OCI-LY7 (cell line): ENCODE data around the gene RHEBL1. TPM values are rescaled to one million over a fixed set of nuclear protein-coding genes. Genes with fewer than 3 reads are reported as not detected.
"Not testable (repeated sequence)": the region's sequence is repeated elsewhere in the genome, so short reads cannot be mapped to it uniquely, and the experiment has no call there.

Experiments used
- BruUV-seq: library from RNA; stranded (reverse); fragments of 400-500 nt; replicated peaks from 2 replicates; lab custom pipeline; 2021; lab: Mats Ljungman, UMichigan
- CTCF ChIA-PET: fragments of 300-600 bp; sonication (Branson Sonifier 250); formaldehyde crosslinking; loops from one replicate; lab custom pipeline; 2022; ENCODE audit warnings: antibody characterized with exemption; ENCODE audit not compliant: unreplicated experiment; lab: Charles Lee
- POLR2A ChIA-PET: fragments of 300-600 bp; sonication (Branson Sonifier 250); formaldehyde crosslinking; loops from one replicate; lab custom pipeline; 2022; ENCODE audit warnings: antibody characterized with exemption; lab: Charles Lee
- DNase-seq: peaks from one replicate; pipeline ENCODE4 v3.0.0-alpha.2; 2015; ENCODE audit warnings: low spot score
- H2AFZ ChIP-seq: fragments of 200-600 bp; sonication (generic), shearing (Covaris generic); 2 replicates; pipeline ENCODE4 v1.6.1; 2014; ENCODE audit warnings: mild to moderate bottlenecking, antibody characterized with exemption, low read length, moderate library complexity
- H3K27ac ChIP-seq: fragments of 200-600 bp; sonication (generic); 2 replicates; pipeline ENCODE4 v1.5.1; 2014; ENCODE audit warnings: mixed run types, low read depth, mild to moderate bottlenecking, moderate library complexity, low read length, inconsistent platforms; ENCODE audit not compliant: poor library complexity, severe bottlenecking
- H3K36me3 ChIP-seq: fragments of 200-600 bp; sonication (generic); 2 replicates; pipeline ENCODE4 v1.6.1; 2014; ENCODE audit warnings: mild to moderate bottlenecking, antibody characterized with exemption, low read length, moderate library complexity, mixed read lengths; ENCODE audit not compliant: insufficient read depth
- H3K4me1 ChIP-seq: fragments of 200-600 bp; sonication (generic); 2 replicates; pipeline ENCODE4 v1.5.1; 2014; ENCODE audit warnings: mild to moderate bottlenecking, low read length; ENCODE audit not compliant: insufficient read depth, poor library complexity, severe bottlenecking
- H3K4me2 ChIP-seq: fragments of 200-600 bp; sonication (generic); 2 replicates; pipeline ENCODE4 v1.6.1; 2014; ENCODE audit warnings: mild to moderate bottlenecking, low read length
- H3K4me3 ChIP-seq: fragments of 200-600 bp; sonication (generic); 2 replicates; pipeline ENCODE4 v1.5.1; 2014; ENCODE audit warnings: mild to moderate bottlenecking, low read depth, low read length; ENCODE audit not compliant: poor library complexity, severe bottlenecking
- H3K79me2 ChIP-seq: fragments of 200-600 bp; sonication (generic); 2 replicates; pipeline ENCODE4 v1.6.1; 2016; ENCODE audit warnings: low read depth, mild to moderate bottlenecking, low read length, moderate library complexity, mixed read lengths; ENCODE audit not compliant: insufficient read depth
- H3K9me2 ChIP-seq: fragments of 200-600 bp; sonication (generic); 2 replicates; pipeline ENCODE4 v1.6.1; 2016; ENCODE audit warnings: mild to moderate bottlenecking, low read length, mixed read lengths; ENCODE audit not compliant: insufficient read depth
- H3K9me3 ChIP-seq: fragments of 200-600 bp; sonication (generic); 2 replicates; pipeline ENCODE4 v1.6.1; 2014; ENCODE audit warnings: mild to moderate bottlenecking, mixed run types, low read length, mixed read lengths
- H4K20me1 ChIP-seq: fragments of 200-600 bp; sonication (generic); 2 replicates; pipeline ENCODE4 v1.6.1; 2014; ENCODE audit warnings: mild to moderate bottlenecking, antibody characterized with exemption, low read length, moderate library complexity, mixed read lengths; ENCODE audit not compliant: insufficient read depth
- CTCF ChIP-seq: fragments of 200-600 bp; sonication (generic); conservative IDR thresholded peaks from 2 replicates; pipeline ENCODE4 v1.5.1; 2014; ENCODE audit warnings: mild to moderate bottlenecking, antibody characterized with exemption, low read length, moderate library complexity, mixed read lengths
- EZH2phosphoT487 ChIP-seq: fragments of 200-600 bp; sonication (generic); IDR thresholded peaks from 2 replicates; pipeline ENCODE4 v1.6.1; 2018; ENCODE audit warnings: low read depth, borderline replicate concordance, mild to moderate bottlenecking, mixed run types, antibody characterized with exemption, low read length, moderate library complexity, mixed read lengths
- intact Hi-C: fragments of 100-400 bp; cut with micrococcal nuclease; formaldehyde crosslinking; loops from one replicate; pipeline ENCODE4 v1.10.0; 2022; ENCODE audit not compliant: unreplicated experiment
- total RNA-seq, 2 experiments: library from RNA; depleted of rRNA in 1 of 2; stranded (reverse); fragments of >200 nt in 1 of 2; shearing (Covaris generic) in 1 of 2; gene quantifications; 2 replicates each; pipeline ENCODE4 v1.2.3, GENCODE V29; 2014 to 2022

RHEBL1 gene
- total RNA-seq, 2 experiments from 2014 or later = 3.4 to 3.7 TPM

- H2AFZ ChIP-seq = peak overlapping the region; percentile 93
- H3K4me2 ChIP-seq = peak overlapping the region; percentile 84
- H3K27ac ChIP-seq = no peak overlapping the region
- H3K36me3 ChIP-seq = no peaks in the 10 kb centered on the region
- no TSS peak for BruUV-seq
- intact Hi-C loops = no loop called here
- no peaks in the 10 kb centered on the region for H3K9me2 ChIP-seq
- ChIA-PET CTCF (no interaction called here), POLR2A (interaction anchor here (0.6 to 1.4 kb wide), 4 partner anchors 12 to 120 kb away, joined by 3 to 5 read pairs (median 4); partner anchors contain the start of gene TUBA1A)
- DNase-seq = no peak
- H4K20me1 ChIP-seq = no peaks in the 10 kb centered on the region
- H3K9me3 ChIP-seq = no peaks in the 10 kb centered on the region
- peak overlapping the region; percentile 83 for H3K4me3 ChIP-seq
- peaks cover 10% of the 10 kb centered on the region for H3K4me1 ChIP-seq
- TF ChIP-seq EZH2phosphoT487 (no peak), CTCF (no peak)
- no peaks in the 10 kb centered on the region for H3K79me2 ChIP-seq
Observed at GRCh38 chr12:49068879-49069506, 786 bp downstream of the RHEBL1 start.

DNA sequence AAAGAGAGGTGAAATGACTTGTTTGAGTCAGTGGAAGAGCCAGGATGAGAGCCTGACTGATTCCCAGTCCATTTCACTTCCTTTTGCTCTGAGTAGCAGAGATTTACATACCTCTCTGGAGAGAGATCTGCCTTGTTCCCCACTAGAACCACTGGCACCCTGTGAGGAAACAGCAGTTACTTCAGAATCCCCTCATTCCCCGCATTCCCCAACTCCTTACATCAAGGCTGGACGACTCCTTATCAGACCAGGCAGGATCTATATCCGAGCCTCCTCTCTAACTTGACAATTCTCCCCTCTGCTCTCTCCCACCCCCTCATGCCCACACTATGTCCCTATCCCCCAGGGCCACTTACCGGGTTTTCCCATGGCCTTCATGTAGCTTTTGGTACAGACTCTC, 3.7 kb downstream of the RHEBL1 start:
- no peak for DNase-seq
- no peak overlapping the region for H3K4me3 ChIP-seq
- ChIA-PET CTCF (no interaction called here), POLR2A (interaction anchor here (0.6 to 1.3 kb wide), 2 partner anchors 13 to 20 kb away, joined by 3 read pairs; no protein-coding TSS in a partner anchor)
- no peak overlapping the region for H3K27ac ChIP-seq
- H3K36me3 ChIP-seq = no peaks in the 10 kb centered on the region
- no peaks in the 10 kb centered on the region for H4K20me1 ChIP-seq
- H3K4me2 ChIP-seq = no peak overlapping the region
- no peaks in the 10 kb centered on the region for H3K9me3 ChIP-seq
- H2AFZ ChIP-seq = no peak overlapping the region
- no TSS peak for BruUV-seq
- TF ChIP-seq EZH2phosphoT487 (no peak), CTCF (no peak)
- H3K9me2 ChIP-seq = no peaks in the 10 kb centered on the region
- peaks cover 25% of the 10 kb centered on the region for H3K4me1 ChIP-seq
- no peaks in the 10 kb centered on the region for H3K79me2 ChIP-seq
- intact Hi-C loops = no loop called here

DNA sequence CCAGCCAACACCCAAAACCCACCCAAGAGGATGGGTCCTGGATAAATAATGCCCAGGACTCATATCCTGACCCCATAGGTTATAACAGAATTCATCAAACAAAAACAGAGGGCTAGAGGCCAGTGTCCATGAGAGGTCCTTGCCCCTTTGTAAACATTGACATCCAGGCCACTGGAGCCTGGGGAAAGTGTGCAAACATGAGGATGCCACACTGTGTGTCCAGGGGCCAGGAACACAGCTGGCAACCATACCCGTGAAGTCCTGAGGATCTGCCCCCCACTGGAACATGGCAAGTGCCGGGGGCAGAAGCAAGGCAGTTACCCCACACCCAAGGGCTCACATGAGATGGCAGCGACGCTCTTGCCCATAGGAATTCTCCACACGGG, 5.0 kb downstream of the RHEBL1 start:
- no peaks in the 10 kb centered on the region for H3K9me3 ChIP-seq
- no peak for DNase-seq
- peaks cover 4% of the 10 kb centered on the region; the same call in 1 of the 2 replicates for H3K79me2 ChIP-seq
- peaks cover 20% of the 10 kb centered on the region for H3K4me1 ChIP-seq
- POLR2A ChIA-PET = interaction anchor here (0.6 to 1.3 kb wide), 2 partner anchors 14 to 19 kb away, joined by 3 read pairs; no protein-coding TSS in a partner anchor
- TF ChIP-seq EZH2phosphoT487 (no peak), CTCF (no peak)
- no peaks in the 10 kb centered on the region for H4K20me1 ChIP-seq
- H3K36me3 ChIP-seq = no peaks in the 10 kb centered on the region
- no peak overlapping the region for H3K27ac ChIP-seq
- no peak overlapping the region for H2AFZ ChIP-seq
- no TSS peak for BruUV-seq
- H3K4me3 ChIP-seq = no peak overlapping the region
- intact Hi-C loops = loop anchor here (1.0 kb wide), 3 partner anchors 28 to 171 kb away; no protein-coding TSS in a partner anchor
- no peak overlapping the region for H3K4me2 ChIP-seq
- H3K9me2 ChIP-seq = no peaks in the 10 kb centered on the region
- CTCF ChIA-PET = interaction anchor here (0.7 to 1.5 kb wide), 3 partner anchors 9 to 29 kb away, joined by 3 to 6 read pairs (median 3); no protein-coding TSS in a partner anchor

- peak overlapping the region; percentile 87 for H3K4me3 ChIP-seq
- intact Hi-C loops, H3K9me3 ChIP-seq, BruUV-seq, POLR2A ChIA-PET, DNase-seq, CTCF ChIA-PET, H3K9me2 ChIP-seq, H2AFZ ChIP-seq, H3K27ac ChIP-seq: not testable (repeated sequence)
- peaks cover 10% of the 10 kb centered on the region; the same call in 1 of the 2 replicates for H3K36me3 ChIP-seq
- peaks cover 26% of the 10 kb centered on the region for H4K20me1 ChIP-seq
- H3K4me2 ChIP-seq = peak overlapping the region; percentile 95
- H3K4me1 ChIP-seq = peaks cover 24% of the 10 kb centered on the region
- H3K79me2 ChIP-seq = peaks cover 32% of the 10 kb centered on the region
Observed at GRCh38 chr12:49061916-49062315, 7.9 kb downstream of the RHEBL1 start.
